Endothelial cell of umbilical vein (primary cell): ENCODE data around the gene CCDC136. TPM values are rescaled to one million over a fixed set of nuclear protein-coding genes. Genes with fewer than 3 reads are reported as not detected.

Experiments used
- BruUV-seq: library from RNA; stranded (reverse); fragments of 400-500 nt; replicated peaks from 2 replicates; lab custom pipeline; 2021; lab: Mats Ljungman, UMichigan
- CTCF ChIA-PET: fragments of 300-600, 350-600 bp; sonication (Branson Sonifier 250); formaldehyde crosslinking; loops from one replicate; lab custom pipeline; 2021; ENCODE audit warnings: antibody characterized with exemption, inconsistent platforms; lab: Charles Lee
- POLR2A ChIA-PET: fragments of 300-600, 350-600 bp; sonication (Branson Sonifier 250); formaldehyde crosslinking; loops from one replicate; lab custom pipeline; 2021; ENCODE audit warnings: antibody characterized with exemption, inconsistent platforms; lab: Charles Lee
- DNase-seq: peaks from one replicate; pipeline ENCODE4 v3.0.0-alpha.2; 2011; ENCODE audit warnings: low read depth, low spot score
- FAIRE-seq: peaks from 2 replicates; lab custom pipeline; 2011; peaks lifted over from hg19 to GRCh38; lab: Jason Lieb, UNC
- H2AFZ ChIP-seq: 2 replicates; pipeline ENCODE4 v1.6.0; 2012; ENCODE audit warnings: low read depth, low read length, control low read depth, inconsistent platforms
- H3K27ac ChIP-seq: 2 replicates; pipeline ENCODE4 v1.5.1; 2011; ENCODE audit warnings: low read depth, mild to moderate bottlenecking, control low read depth, low read length, moderate library complexity; ENCODE audit not compliant: insufficient read depth
- H3K27me3 ChIP-seq, 2 experiments: 2 replicates each; pipeline versions ENCODE4 v1.6.0 to v1.6.1; 2011; ENCODE audit warnings: low read length in 2 of 2, mixed read lengths in 1 of 2; ENCODE audit not compliant: control insufficient read depth in 2 of 2, insufficient read depth in 2 of 2
- H3K36me3 ChIP-seq, 2 experiments: 2 replicates in 1 of 2; 3 replicates in 1 of 2; pipeline ENCODE4 v1.5.1; 2011; ENCODE audit warnings: low read length in 2 of 2, mild to moderate bottlenecking in 1 of 2, moderate library complexity in 1 of 2; ENCODE audit not compliant: control insufficient read depth in 2 of 2, insufficient read depth in 2 of 2; ENCODE audit errors: extremely low read depth in 1 of 2
- H3K4me1 ChIP-seq: 3 replicates; pipeline ENCODE4 v1.5.1; 2011; ENCODE audit warnings: mild to moderate bottlenecking, low read length; ENCODE audit not compliant: control insufficient read depth, insufficient read depth; ENCODE audit errors: extremely low read depth
- H3K4me2 ChIP-seq: 2 replicates; pipeline ENCODE4 v1.6.1; 2011; ENCODE audit warnings: low read length, control low read depth, mixed read lengths; ENCODE audit not compliant: insufficient read depth
- H3K4me3 ChIP-seq, 3 experiments: fragments of 200-600 bp in 1 of 3; sonication (generic), shearing (Covaris generic) in 1 of 3; replicated peaks in 1 of 3; 2 replicates each; pipeline ENCODE4 v1.5.1; 2011 to 2016; ENCODE audit warnings: control low read depth in 3 of 3, low read length in 3 of 3, mild to moderate bottlenecking in 2 of 3, inconsistent platforms in 1 of 3, low read depth in 1 of 3, moderate library complexity in 1 of 3; ENCODE audit not compliant: insufficient read depth in 1 of 3
- H3K79me2 ChIP-seq: 2 replicates; pipeline ENCODE4 v1.6.0; 2012; ENCODE audit warnings: low read length, inconsistent platforms; ENCODE audit not compliant: control insufficient read depth, insufficient read depth
- H3K9ac ChIP-seq: replicated peaks from 2 replicates; pipeline ENCODE3; 2011; ENCODE audit warnings: low read length, control low read depth; ENCODE audit not compliant: insufficient read depth; ENCODE audit errors: extremely low read depth
- H3K9me1 ChIP-seq: replicated peaks from 3 replicates; pipeline ENCODE4 v1.6.0; 2011; ENCODE audit warnings: mild to moderate bottlenecking, low read length; ENCODE audit not compliant: control insufficient read depth, insufficient read depth; ENCODE audit errors: extremely low read depth
- H3K9me3 ChIP-seq: replicated peaks from 2 replicates; pipeline ENCODE4 v1.5.1; 2012; ENCODE audit warnings: low read length, inconsistent platforms; ENCODE audit not compliant: control insufficient read depth, insufficient read depth
- H4K20me1 ChIP-seq: replicated peaks from 2 replicates; pipeline ENCODE3; 2011; ENCODE audit warnings: mild to moderate bottlenecking, low read length; ENCODE audit not compliant: control insufficient read depth, insufficient read depth; ENCODE audit errors: extremely low read depth
- EZH2 ChIP-seq: IDR thresholded peaks from 2 replicates; pipeline ENCODE4 v1.6.1; 2012; ENCODE audit warnings: borderline replicate concordance, low read depth, mild to moderate bottlenecking, moderate library complexity, low read length, inconsistent platforms; ENCODE audit not compliant: severe bottlenecking
- FOS ChIP-seq: IDR thresholded peaks from 2 replicates; pipeline ENCODE4 v1.6.1; 2011; ENCODE audit warnings: mild to moderate bottlenecking, low read length, moderate library complexity, borderline replicate concordance; ENCODE audit not compliant: insufficient read depth
- GATA2 ChIP-seq: IDR thresholded peaks from 2 replicates; pipeline ENCODE4 v1.7.0; 2011; ENCODE audit warnings: low read depth, mild to moderate bottlenecking, moderate library complexity, mixed read lengths, low read length; ENCODE audit not compliant: insufficient read length, insufficient read depth
- JUN ChIP-seq: IDR thresholded peaks from 2 replicates; pipeline ENCODE4 v1.6.1; 2011; ENCODE audit warnings: borderline replicate concordance, low read depth; ENCODE audit not compliant: insufficient read length, insufficient read depth
- MYC ChIP-seq: IDR thresholded peaks from one replicate; pipeline ENCODE4 v1.6.1; 2011; ENCODE audit warnings: mild to moderate bottlenecking, low read depth, low read length
- POLR2A ChIP-seq: IDR thresholded peaks from 2 replicates; pipeline ENCODE4 v1.6.1; 2012; ENCODE audit warnings: low read depth, mild to moderate bottlenecking, control low read depth, low read length
- POLR2AphosphoS5 ChIP-seq: IDR thresholded peaks from 2 replicates; pipeline ENCODE4 v1.6.1; 2012; ENCODE audit warnings: low read depth, mild to moderate bottlenecking, control low read depth, low read length, moderate library complexity; ENCODE audit not compliant: insufficient read depth
- dilution Hi-C: fragments of 300-500 bp; cut with MboI; formaldehyde crosslinking; loops from one replicate; pipeline ENCODE4 v1.15.0; 2019; ENCODE audit warnings: low sequenced_read_pairs; ENCODE audit not compliant: extremely low pct_ligation_motif_present
- intact Hi-C: fragments of 100-400 bp; cut with micrococcal nuclease; formaldehyde crosslinking; loops from one replicate; pipeline ENCODE4 v1.10.0; 2022
- polyA plus RNA-seq, 4 experiments: library from polyadenylated mRNA; depleted of rRNA in 3 of 4; stranded (reverse) in 3 of 4; unstranded in 1 of 4; fragments of >200 nt; gene quantifications; 2 replicates each; pipeline versions ENCODE4 v1.2.1 to v1.2.3, GENCODE V29; 2011 to 2012; ENCODE audit warnings: missing spikeins in 1 of 4
- total RNA-seq: library from RNA; stranded (reverse); gene quantifications from 2 replicates; pipeline ENCODE4 v1.2.3, GENCODE V29; 2021
- TF ChIP-seq, protein P1 (sequence below): IDR thresholded peaks from 2 replicates; pipeline ENCODE4 v1.6.1; 2011; ENCODE audit not compliant: insufficient read depth, insufficient read length
- TF ChIP-seq, protein P2 (sequence below), 2 donors: IDR thresholded peaks; 1 replicate in 1 of 2; 2 replicates in 1 of 2; pipeline ENCODE4 v1.5.1; 2011; ENCODE audit warnings: low read length in 2 of 2, mild to moderate bottlenecking in 2 of 2, moderate library complexity in 2 of 2, control low read depth in 1 of 2, inconsistent platforms in 1 of 2, low read depth in 1 of 2; ENCODE audit not compliant: insufficient read depth in 1 of 2; ENCODE audit errors: extremely low read depth in 1 of 2

Gene CCDC136
- total and polyA plus RNA-seq, 2 donors (not counting 3 experiments of a cell fraction or from before 2014, with no cell fraction given): 1.8 to 3.3 TPM

DNA sequence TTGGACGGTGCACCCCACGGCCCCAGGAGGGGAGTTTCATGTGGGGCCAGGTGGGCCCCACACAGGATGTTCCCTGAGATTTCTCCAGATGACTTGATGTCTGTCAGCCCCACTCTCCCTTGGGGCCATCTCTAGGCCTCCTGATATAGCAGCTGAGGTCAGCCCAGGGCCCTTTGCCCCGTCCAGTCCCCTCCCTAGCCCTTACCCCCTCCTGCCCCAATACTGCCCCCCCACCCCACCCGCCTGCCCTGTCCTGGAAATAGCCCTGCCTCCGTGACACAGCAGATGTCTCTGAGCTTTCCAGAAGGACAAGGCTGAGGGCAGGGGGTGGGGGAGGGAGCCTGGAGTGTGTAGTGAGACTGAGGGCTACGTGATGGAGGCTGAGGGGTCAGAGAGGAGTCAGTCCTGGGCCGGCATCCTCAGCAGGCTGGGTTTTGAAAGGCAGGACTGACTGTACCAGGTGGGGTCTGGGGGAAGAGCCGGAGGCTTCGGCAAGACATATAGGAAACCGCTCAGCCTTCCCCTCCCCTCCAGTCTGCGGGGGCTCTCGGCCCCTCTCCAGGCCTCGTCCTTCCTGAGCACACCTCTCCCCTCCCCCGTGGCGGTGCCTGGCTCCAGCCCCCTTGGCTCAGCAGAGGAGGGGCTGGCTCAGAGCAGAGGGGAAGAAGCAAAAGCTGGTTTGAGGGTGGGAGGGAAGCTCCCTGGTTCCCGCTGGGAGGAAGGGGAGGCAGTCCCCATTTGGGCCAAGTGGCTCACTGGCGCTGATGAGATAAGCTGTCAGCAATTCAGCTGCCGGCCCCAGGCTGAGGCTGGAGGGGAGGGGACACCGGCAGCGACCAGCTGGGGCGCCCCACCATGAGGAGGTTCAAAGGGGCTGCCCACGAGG is 40.5 kb downstream of the CCDC136 start:
- H4K20me1 ChIP-seq: no peaks in the 10 kb centered on the region
- peak overlapping the region; percentile 79 for H3K4me2 ChIP-seq
- peaks cover 29% of the 10 kb centered on the region for H3K79me2 ChIP-seq
- peak overlapping the region; percentile 66 for H2AFZ ChIP-seq
- peaks cover 42% of the 10 kb centered on the region for H3K4me1 ChIP-seq
- no peaks in the 10 kb centered on the region for H3K9me1 ChIP-seq
- H3K9me3 ChIP-seq: no peaks in the 10 kb centered on the region
- TF ChIP-seq GATA2: no peak
- TF ChIP-seq, protein P1, sequence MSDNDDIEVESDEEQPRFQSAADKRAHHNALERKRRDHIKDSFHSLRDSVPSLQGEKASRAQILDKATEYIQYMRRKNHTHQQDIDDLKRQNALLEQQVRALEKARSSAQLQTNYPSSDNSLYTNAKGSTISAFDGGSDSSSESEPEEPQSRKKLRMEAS: no peak
- no peak for TF ChIP-seq EZH2
- no peak for TF ChIP-seq JUN
- intact Hi-C loops (loop anchor here (2.0 kb wide), 1 partner anchor 41 kb away; the partner anchor contains the start of gene CCDC136), dilution Hi-C loops (no loop called here)
- H3K27ac ChIP-seq: peak overlapping the region; percentile 85
- H3K9ac ChIP-seq: peak overlapping the region; percentile 67
- H3K4me3 ChIP-seq: peak overlapping the region; percentile 54 to 73 (median 63)
- CTCF ChIA-PET: interaction anchor here (1.2 to 4.3 kb wide), 7 partner anchors 10 to 405 kb away, joined by 3 to 48 read pairs (median 4); partner anchors contain the start of gene ATP6V1F
- POLR2A ChIA-PET: interaction anchor here (1.3 kb wide), 1 partner anchor 93 kb away, joined by 7 read pairs; the partner anchor contains the start of gene CALU
- FAIRE-seq (peak; percentile 74), DNase-seq (peak; percentile 29)
- no peaks in the 10 kb centered on the region for H3K27me3 ChIP-seq
- H3K36me3 ChIP-seq: peaks cover 2 to 19% of the 10 kb centered on the region in 2 experiments
- no TSS peak for BruUV-seq

DNA sequence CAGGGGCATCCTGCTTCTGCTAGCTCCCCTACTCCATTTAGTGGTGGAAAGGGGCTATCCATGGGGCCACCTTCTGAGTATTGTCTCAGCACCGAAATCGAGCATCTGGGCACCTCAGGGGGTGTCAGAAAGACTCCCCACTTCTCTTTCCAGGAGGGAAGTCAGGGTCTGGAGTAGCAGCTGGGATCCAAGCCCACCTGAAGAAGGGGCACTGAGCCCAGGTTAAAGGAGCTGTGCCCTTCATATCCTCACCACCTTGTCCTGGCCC is 41.0 kb downstream of the CCDC136 start:
- H2AFZ ChIP-seq: peak overlapping the region; percentile 66
- H4K20me1 ChIP-seq: no peaks in the 10 kb centered on the region
- H3K9me3 ChIP-seq: no peaks in the 10 kb centered on the region
- TF ChIP-seq JUN (no peak), FOS (no peak), EZH2 (no peak), POLR2AphosphoS5 (no peak), POLR2A (no peak), GATA2 (no peak), MYC (no peak)
- TF ChIP-seq, protein P1: no peak
- TF ChIP-seq, protein P2, sequence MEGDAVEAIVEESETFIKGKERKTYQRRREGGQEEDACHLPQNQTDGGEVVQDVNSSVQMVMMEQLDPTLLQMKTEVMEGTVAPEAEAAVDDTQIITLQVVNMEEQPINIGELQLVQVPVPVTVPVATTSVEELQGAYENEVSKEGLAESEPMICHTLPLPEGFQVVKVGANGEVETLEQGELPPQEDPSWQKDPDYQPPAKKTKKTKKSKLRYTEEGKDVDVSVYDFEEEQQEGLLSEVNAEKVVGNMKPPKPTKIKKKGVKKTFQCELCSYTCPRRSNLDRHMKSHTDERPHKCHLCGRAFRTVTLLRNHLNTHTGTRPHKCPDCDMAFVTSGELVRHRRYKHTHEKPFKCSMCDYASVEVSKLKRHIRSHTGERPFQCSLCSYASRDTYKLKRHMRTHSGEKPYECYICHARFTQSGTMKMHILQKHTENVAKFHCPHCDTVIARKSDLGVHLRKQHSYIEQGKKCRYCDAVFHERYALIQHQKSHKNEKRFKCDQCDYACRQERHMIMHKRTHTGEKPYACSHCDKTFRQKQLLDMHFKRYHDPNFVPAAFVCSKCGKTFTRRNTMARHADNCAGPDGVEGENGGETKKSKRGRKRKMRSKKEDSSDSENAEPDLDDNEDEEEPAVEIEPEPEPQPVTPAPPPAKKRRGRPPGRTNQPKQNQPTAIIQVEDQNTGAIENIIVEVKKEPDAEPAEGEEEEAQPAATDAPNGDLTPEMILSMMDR (IDR thresholded peaks at IDR 0.05; ENCODE audit: extremely low read depth in 1 of 2, insufficient read depth in 1 of 2, low read depth in 1 of 2, low read length in 2 of 2): no peak
- peak overlapping the region; percentile 74 for H3K4me2 ChIP-seq
- FAIRE-seq (peak; percentile 46), DNase-seq (no peak)
- no TSS peak for BruUV-seq
- peaks cover 29% of the 10 kb centered on the region for H3K79me2 ChIP-seq
- peak overlapping the region; percentile 67 for H3K9ac ChIP-seq
- H3K9me1 ChIP-seq: no peaks in the 10 kb centered on the region
- peaks cover 40% of the 10 kb centered on the region for H3K4me1 ChIP-seq
- intact Hi-C loops (loop anchor here (1.0 to 2.0 kb wide), 2 partner anchors 29 to 42 kb away; partner anchors contain the start of genes ATP6V1F and CCDC136), dilution Hi-C loops (no loop called here)
- H3K4me3 ChIP-seq: peak overlapping the region; percentile 39 to 56 (median 54)
- peaks cover 2 to 25% of the 10 kb centered on the region in 2 experiments for H3K36me3 ChIP-seq
- H3K27ac ChIP-seq: peak overlapping the region; percentile 85
- H3K27me3 ChIP-seq: no peaks in the 10 kb centered on the region
- CTCF ChIA-PET: interaction anchor here (1.2 to 4.3 kb wide), 5 partner anchors 10 to 51 kb away, joined by 4 to 48 read pairs (median 8); partner anchors contain the start of gene ATP6V1F
- POLR2A ChIA-PET: interaction anchor here (0.8 kb wide), 1 partner anchor 92 kb away, joined by 5 read pairs; no protein-coding TSS in a partner anchor
